Aorta (tissue), 5 donors: ENCODE results near the gene ARHGAP30. TPM values are rescaled to one million over a fixed set of nuclear protein-coding genes. Genes with fewer than 3 reads are reported as not detected.

ENCODE experiments used
- ATAC-seq: fragments of 200-7000 bp; cut with Tn5 transposase; one replicate; pipeline ENCODE4 v1.9.1; 2022; ENCODE audit warnings: moderate library complexity; ENCODE audit not compliant: low FRiP score
- DNase-seq, 2 donors: peaks; one replicate each; pipeline ENCODE4 v3.0.0-alpha.2; 2020
- H3K27ac ChIP-seq, 2 donors: one replicate each; pipeline ENCODE4 v1.5.1; 2013; ENCODE audit warnings: low read length in 2 of 2, mild to moderate bottlenecking in 2 of 2, moderate library complexity in 2 of 2, control low read depth in 1 of 2, inconsistent platforms in 1 of 2, low read depth in 1 of 2
- H3K27me3 ChIP-seq, 2 donors: one replicate each; pipeline ENCODE4 v1.6.1; 2013; ENCODE audit warnings: control low read depth in 1 of 2, low read length in 1 of 2, mild to moderate bottlenecking in 1 of 2, moderate library complexity in 1 of 2; ENCODE audit not compliant: insufficient read depth in 2 of 2, control insufficient read depth in 1 of 2
- H3K36me3 ChIP-seq, 2 donors: one replicate each; pipeline ENCODE4 v1.6.1; 2013; ENCODE audit warnings: control low read depth in 1 of 2, low read length in 1 of 2, mild to moderate bottlenecking in 1 of 2; ENCODE audit not compliant: insufficient read depth in 2 of 2, control insufficient read depth in 1 of 2
- H3K4me1 ChIP-seq, 2 donors: one replicate each; pipeline ENCODE4 v1.6.1; 2013; ENCODE audit warnings: low read length in 2 of 2, control low read depth in 1 of 2, mild to moderate bottlenecking in 1 of 2, moderate library complexity in 1 of 2; ENCODE audit not compliant: insufficient read depth in 2 of 2, control insufficient read depth in 1 of 2
- H3K4me3 ChIP-seq, 2 donors: one replicate each; pipeline ENCODE4 v1.5.1; 2013; ENCODE audit warnings: low read length in 2 of 2, control low read depth in 1 of 2, mild to moderate bottlenecking in 1 of 2
- H3K9me3 ChIP-seq: one replicate; pipeline ENCODE4 v1.6.1; 2013; ENCODE audit warnings: mild to moderate bottlenecking, low read length; ENCODE audit not compliant: control insufficient read depth
- WGBS, 2 donors: extraction: QIAGEN DNeasy Blood & Tissue Kit; methylation state at CpG; one replicate each; pipeline ENCODE4 v1.1.7; 2013; 5-methylcytosine and 5-hydroxymethylcytosine counted together
- intact Hi-C, 2 donors: fragments of 100-400 bp; cut with DNase I; formaldehyde crosslinking; loops; one replicate each; pipeline versions ENCODE4 v1.14.2 to v1.15.0; 2022
- polyA plus RNA-seq, 2 donors: library from polyadenylated mRNA; stranded (reverse); fragments of 200-250 nt; gene quantifications; one replicate each; pipeline ENCODE4 v1.2.3, GENCODE V29; 2013
- total RNA-seq, 2 donors: library from RNA; stranded (reverse); fragmentation: NEBNext Ultra II Directional; extraction: Animal tissue kit (Norgen Biotek cat#: 25700); gene quantifications; one replicate each; pipeline ENCODE4 v1.2.1, GENCODE V29; 2021
- donor health status: healthy with polysubstance abuse.
- donor health status: Bipolar disorder and iron deficiency.
- donor health status: DM: no; HTN: no; CAD: no.
- donor health status: DM: no; HTN: no; CAD: no.
- donor health status: DM: yes; HTN: yes; CAD: no.

ARHGAP30 gene
- total and polyA plus RNA-seq, 4 donors, result 1.3 to 20.5 (median 13.4) TPM

- WGBS, 2 donors, result 75 to 91% methylated on average over 4 of the region's 4 CpGs
- ATAC-seq (no peak), DNase-seq (no peak)
- Histone ChIP-seq H3K9me3 (no peaks in the 10 kb centered on the region), H3K27me3 (no peaks in the 10 kb centered on the region), H3K4me1 (no peaks in the 10 kb centered on the region), H3K27ac (no peak overlapping the region), H3K4me3 (no peak overlapping the region), H3K36me3 (no peaks in the 10 kb centered on the region)
- intact Hi-C loops, result no loop called here
These were observed 16.8 kb upstream of the ARHGAP30 start for GRCh38 chr1:161086457-161086856.

DNA sequence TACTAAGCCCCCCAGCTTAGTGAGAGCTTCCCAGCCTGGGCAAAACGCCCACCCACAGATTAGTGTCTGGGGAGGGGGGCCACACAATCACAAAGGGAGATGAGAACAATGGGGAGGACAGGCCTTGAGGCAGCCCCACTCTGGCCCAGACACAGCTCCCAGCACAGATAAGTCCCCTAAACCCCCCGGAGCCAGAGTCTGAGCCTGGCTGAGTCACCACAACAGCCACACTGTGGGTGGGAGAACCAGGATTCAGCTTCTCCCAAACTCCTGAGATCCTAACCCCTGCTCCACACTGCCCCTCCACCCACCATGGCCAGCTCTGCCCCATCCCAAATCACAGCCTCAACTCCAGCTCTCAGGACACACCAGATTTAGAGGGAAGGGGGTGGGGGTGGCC is 15.5 kb upstream of the ARHGAP30 start:
- no peaks in the 10 kb centered on the region for H3K4me1 ChIP-seq
- WGBS, 2 donors, result 60 to 75% methylated on average over 2 of the region's 2 CpGs
- intact Hi-C loops, result no loop called here
- no peaks in the 10 kb centered on the region for H3K36me3 ChIP-seq
- H3K4me3 ChIP-seq, result no peak overlapping the region
- H3K9me3 ChIP-seq, result no peaks in the 10 kb centered on the region
- no peak overlapping the region for H3K27ac ChIP-seq
- no peak for DNase-seq
- no peaks in the 10 kb centered on the region for H3K27me3 ChIP-seq
- no peak for ATAC-seq

GRCh38 chr1:161084597-161084988 is 14.9 kb upstream of the ARHGAP30 start:
- Histone ChIP-seq H3K36me3 (no peaks in the 10 kb centered on the region), H3K27me3 (no peaks in the 10 kb centered on the region), H3K4me3 (no peak overlapping the region), H3K27ac (no peak overlapping the region), H3K4me1 (no peaks in the 10 kb centered on the region), H3K9me3 (no peaks in the 10 kb centered on the region)
- DNase-seq (no peak), ATAC-seq (no peak)
- intact Hi-C loops, result no loop called here
- WGBS, 2 donors, result 89 to 94% methylated on average over 1 of the region's 1 CpG

DNA sequence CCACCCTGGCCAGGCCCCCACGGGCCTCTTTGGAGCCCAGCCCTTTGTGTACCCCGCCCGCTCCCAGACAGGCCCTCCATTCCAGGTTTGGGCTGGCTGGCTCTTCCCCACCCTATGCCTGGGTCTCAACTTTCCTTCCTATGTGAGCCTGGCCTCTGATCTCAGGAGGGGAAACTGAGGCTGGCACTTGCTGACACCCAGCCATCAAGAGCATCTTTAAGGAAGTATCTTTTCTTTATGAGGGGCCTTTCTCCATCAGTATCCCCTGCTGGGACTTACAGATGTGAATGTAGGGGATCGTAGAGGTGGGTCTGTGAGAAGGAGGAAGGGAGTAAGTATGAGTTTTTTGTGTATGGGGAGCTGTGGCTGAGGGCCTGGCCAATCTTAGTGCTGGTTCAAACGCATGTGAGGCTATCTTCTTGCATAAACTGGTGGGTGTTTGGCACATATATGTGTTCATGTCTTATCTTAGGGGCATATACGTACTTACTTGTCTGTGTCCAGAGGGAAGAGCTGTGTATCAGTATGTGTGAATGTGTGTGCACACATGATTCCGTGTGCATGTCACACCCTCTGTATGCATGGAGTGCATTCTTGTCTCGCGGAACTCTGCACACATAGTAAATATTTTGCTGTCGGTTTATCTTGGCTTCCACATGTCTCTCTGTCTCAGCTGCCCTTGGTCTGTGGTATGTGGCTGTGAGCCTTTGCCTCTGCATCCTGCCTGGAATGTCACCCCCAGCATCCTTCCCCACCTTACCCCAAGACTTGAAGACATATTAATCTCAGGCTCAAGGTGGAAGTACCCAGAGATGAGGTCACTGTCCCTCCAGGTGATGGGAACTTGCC is 14.3 kb upstream of the ARHGAP30 start:
- H3K9me3 ChIP-seq, result no peaks in the 10 kb centered on the region
- ATAC-seq (no peak), DNase-seq (no peak)
- intact Hi-C loops, result no loop called here
- no peaks in the 10 kb centered on the region for H3K27me3 ChIP-seq
- WGBS, 2 donors, result 65% methylated on average over 10 of the region's 10 CpGs
- no peak overlapping the region for H3K4me3 ChIP-seq
- H3K4me1 ChIP-seq, result no peaks in the 10 kb centered on the region
- no peak overlapping the region for H3K27ac ChIP-seq
- no peaks in the 10 kb centered on the region for H3K36me3 ChIP-seq

- H3K27me3 ChIP-seq, result no peaks in the 10 kb centered on the region
- H3K9me3 ChIP-seq, result no peaks in the 10 kb centered on the region
- no peaks in the 10 kb centered on the region for H3K4me1 ChIP-seq
- intact Hi-C loops, result no loop called here
- ATAC-seq, result peak; percentile 86
- H3K4me3 ChIP-seq, result no peak overlapping the region
- no peak overlapping the region for H3K27ac ChIP-seq
- peak; percentile 88 to 89 for DNase-seq
- no peaks in the 10 kb centered on the region for H3K36me3 ChIP-seq
- 62 to 64% methylated on average over 8 of the region's 8 CpGs for whole genome bisulfite sequencing, 2 donors
These were observed 13.5 kb upstream of the ARHGAP30 start for GRCh38 chr1:161082996-161083747.

- no peak for DNase-seq
- ATAC-seq, result no peak
- Histone ChIP-seq H3K27me3 (no peaks in the 10 kb centered on the region), H3K9me3 (no peaks in the 10 kb centered on the region), H3K4me3 (no peak overlapping the region), H3K4me1 (no peaks in the 10 kb centered on the region), H3K27ac (no peak overlapping the region), H3K36me3 (no peaks in the 10 kb centered on the region)
- intact Hi-C loops, result no loop called here
- WGBS, 2 donors, result 87 to 92% methylated on average over 2 of the region's 2 CpGs
These were observed 12.8 kb upstream of the ARHGAP30 start for GRCh38 chr1:161082483-161082882.

GRCh38 chr1:161081519-161081918 is 11.8 kb upstream of the ARHGAP30 start:
- no peak overlapping the region for H3K27ac ChIP-seq
- no peak for ATAC-seq
- DNase-seq, result no peak
- H3K36me3 ChIP-seq, result no peaks in the 10 kb centered on the region
- 75 to 78% methylated on average over 5 of the region's 5 CpGs for WGBS, 2 donors
- intact Hi-C loops, result no loop called here
- H3K9me3 ChIP-seq, result no peaks in the 10 kb centered on the region
- no peaks in the 10 kb centered on the region for H3K4me1 ChIP-seq
- no peaks in the 10 kb centered on the region for H3K27me3 ChIP-seq
- no peak overlapping the region for H3K4me3 ChIP-seq

GRCh38 chr1:161080441-161081405 is 11.0 kb upstream of the ARHGAP30 start:
- WGBS, 2 donors, result 78 to 81% methylated on average over 5 of the region's 5 CpGs
- no peaks in the 10 kb centered on the region for H3K27me3 ChIP-seq
- no peak overlapping the region for H3K4me3 ChIP-seq
- H3K9me3 ChIP-seq, result no peaks in the 10 kb centered on the region
- no peak overlapping the region for H3K27ac ChIP-seq
- no peaks in the 10 kb centered on the region for H3K36me3 ChIP-seq
- intact Hi-C loops, result no loop called here
- DNase-seq, result no peak
- no peaks in the 10 kb centered on the region for H3K4me1 ChIP-seq
- ATAC-seq, result no peak
